ENCODE data around the gene DRGX. TPM values are rescaled to one million over a fixed set of nuclear protein-coding genes. Genes with fewer than 3 reads are reported as not detected.

The DRGX gene
- total and polyA plus RNA-seq, 10 of the 15 experiments (the other 5 are each of a cell fraction or from before 2014, with no cell fraction given) = not detected

- no peak; the same call in 1 of the 2 replicates for TF ChIP-seq BACH1 (IDR thresholded peaks at IDR 0.05; ENCODE audit: borderline replicate concordance)
- TF ChIP-seq YBX1 (IDR thresholded peaks at IDR 0.05) = no peak
- 0 out of 3 replicates have a peak, but pooled peaks have one; percentile 46 for TF ChIP-seq POU2F2 (IDR thresholded peaks at IDR 0.05; ENCODE audit: borderline replicate concordance, low read depth, low read length)
- no peak for TF ChIP-seq NRF1 (conservative IDR thresholded peaks at IDR 0.05; ENCODE audit: low read depth, low read length)
- TF ChIP-seq ZZZ3 (IDR thresholded peaks at IDR 0.05; ENCODE audit: control insufficient read depth, insufficient read length, low read depth) = no peak
- TF ChIP-seq CHD1 (IDR thresholded peaks at IDR 0.05; ENCODE audit: low read depth, low read length) = no peak
- TF ChIP-seq ZBTB11 (CRISPR knock-in tag; IDR thresholded peaks at IDR 0.05) = no peak
- TF ChIP-seq CEBPZ (IDR thresholded peaks at IDR 0.05; ENCODE audit: low read depth, low read length) = no peak
- no peak for TF ChIP-seq NFYB (IDR thresholded peaks at IDR 0.05; ENCODE audit: insufficient read depth, low read depth, low read length)
- TF ChIP-seq LARP7 (IDR thresholded peaks at IDR 0.05) = no peak
- TF ChIP-seq BCL3 (IDR thresholded peaks at IDR 0.05; ENCODE audit: borderline replicate concordance, insufficient read depth, low read depth, low read length, poor library complexity, severe bottlenecking) = no peak
- TF ChIP-seq ZNF207 (IDR thresholded peaks at IDR 0.05; ENCODE audit: borderline replicate concordance) = no peak
- peak; percentile 87 for TF ChIP-seq IKZF2 (IDR thresholded peaks at IDR 0.05)
- no peak for TF ChIP-seq KAT2A (conservative IDR thresholded peaks at IDR 0.05; ENCODE audit: control insufficient read depth, low read depth, low read length)
- no peak for TF ChIP-seq CHD2 (IDR thresholded peaks at IDR 0.05; ENCODE audit: borderline replicate concordance, low read depth, low read length)
- TF ChIP-seq IKZF1 (conservative IDR thresholded peaks at IDR 0.05) = peak; percentile 82
- TF ChIP-seq EED (IDR thresholded peaks at IDR 0.05; ENCODE audit: low read depth) = no peak
- no peak for TF ChIP-seq USF1 (IDR thresholded peaks at IDR 0.05; ENCODE audit: borderline replicate concordance, extremely low read length, insufficient read depth, low read depth, low read length)
- TF ChIP-seq DPF2 (IDR thresholded peaks at IDR 0.05) = peak; percentile 90
- TF ChIP-seq IRF5 (IDR thresholded peaks at IDR 0.05; ENCODE audit: borderline replicate concordance) = no peak
Observed at GRCh38 chr10:49362596-49363260, 33.2 kb downstream of the DRGX start (continued).

All from GM12878 (cell line).